GM19463 (cell line): Measurements from ENCODE around the gene RGS3.
"Not testable (repeated sequence)": the region's sequence is repeated elsewhere in the genome, so short reads cannot be mapped to it uniquely, and the experiment has no call there.

Experiments used
- ATAC-seq: cut with Tn5 transposase; IDR thresholded peaks from one replicate; pipeline ENCODE4 v1.9.1; 2021; ENCODE audit warnings: mild to moderate bottlenecking, moderate library complexity; ENCODE audit not compliant: unreplicated experiment

RGS3 gene

GRCh38 chr9:113486327-113486726, 22.8 kb downstream of the RGS3 start:
- ATAC-seq, result no peak

- no peak for ATAC-seq
Measured at GRCh38 chr9:113488071-113488470, 24.5 kb downstream of the RGS3 start.

- ATAC-seq, result no peak
Measured at GRCh38 chr9:113488490-113488889, 25.0 kb downstream of the RGS3 start.

GRCh38 chr9:113491147-113491546, 27.6 kb downstream of the RGS3 start:
- ATAC-seq, result not testable (repeated sequence)

GRCh38 chr9:113492343-113493202, 29.0 kb downstream of the RGS3 start:
- ATAC-seq, result no peak

GRCh38 chr9:113493203-113493520, 29.6 kb downstream of the RGS3 start:
- ATAC-seq, result no peak

- no peak for ATAC-seq
Measured at GRCh38 chr9:113495526-113495925, 32.0 kb downstream of the RGS3 start.

- ATAC-seq, result no peak
Measured at GRCh38 chr9:113497051-113497450, 33.5 kb downstream of the RGS3 start.

GRCh38 chr9:113499153-113499875, 35.8 kb downstream of the RGS3 start:
- ATAC-seq, result no peak

- ATAC-seq, result no peak
Measured at GRCh38 chr9:113499876-113500497, 36.5 kb downstream of the RGS3 start.

GRCh38 chr9:113501129-113501686, 37.7 kb downstream of the RGS3 start:
- no peak for ATAC-seq

- ATAC-seq, result no peak
Measured at GRCh38 chr9:113501852-113502251, 38.3 kb downstream of the RGS3 start.

GRCh38 chr9:113502427-113503034, 39.0 kb downstream of the RGS3 start:
- no peak for ATAC-seq

- ATAC-seq, result no peak
Measured at GRCh38 chr9:113503131-113503541, 39.6 kb downstream of the RGS3 start.

GRCh38 chr9:113503613-113504211, 40.2 kb downstream of the RGS3 start:
- ATAC-seq, result no peak

GRCh38 chr9:113504725-113505590, 41.4 kb downstream of the RGS3 start:
- ATAC-seq, result no peak

- ATAC-seq, result no peak
Measured at GRCh38 chr9:113506090-113506589, 42.6 kb downstream of the RGS3 start.

GRCh38 chr9:113507256-113507655, 43.7 kb downstream of the RGS3 start:
- ATAC-seq, result no peak

- ATAC-seq, result no peak
Measured at GRCh38 chr9:113508111-113508749, 44.7 kb downstream of the RGS3 start.
